ENCODE measurements around the gene PSMA4.

GRCh38 chr15:78573416-78573815 is 33.2 kb downstream of the PSMA4 start:
- TF ChIP-seq CTCF (conservative IDR thresholded peaks at IDR 0.05) (no peak), EZH2 (IDR thresholded peaks at IDR 0.05; ENCODE audit: low read depth) (no peak)

Measured in PC-9 (cell line).